ENCODE data around the gene CALCOCO1. TPM values are rescaled to one million over a fixed set of nuclear protein-coding genes. Genes with fewer than 3 reads are reported as not detected.

The CALCOCO1 gene
- total and polyA plus RNA-seq, 9 of the 15 experiments (the other 6 are each of a cell fraction or from before 2014, with no cell fraction given), result 1.9 to 31.8 (median 11.0) TPM

DNA sequence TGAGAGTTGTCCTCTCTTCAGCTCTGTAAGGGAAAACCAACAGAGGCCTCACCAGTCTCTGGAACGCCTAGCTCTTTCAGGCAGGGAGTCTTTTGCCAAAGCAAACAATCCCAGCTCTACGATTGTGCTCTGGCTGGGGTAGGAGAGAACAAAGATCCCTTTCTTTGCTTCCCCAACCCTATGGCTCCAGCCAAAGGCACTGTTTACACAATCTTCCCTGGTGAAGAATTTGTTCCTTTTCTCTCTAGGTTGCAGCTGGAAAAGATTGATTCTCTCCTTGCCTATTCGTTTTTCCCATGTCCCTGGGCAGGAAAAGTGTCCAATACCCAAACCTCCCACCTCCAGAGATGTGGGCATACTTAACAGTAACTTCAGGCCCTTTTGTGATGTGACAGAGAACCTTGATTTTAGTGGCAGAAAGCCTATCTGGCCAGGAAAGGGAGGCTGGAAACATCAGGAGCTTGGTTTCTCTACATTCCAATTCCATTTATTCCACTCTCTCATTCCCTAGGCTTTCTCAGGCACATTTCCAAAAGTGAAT, 68.2 kb downstream of the CALCOCO1 start:
- Histone ChIP-seq H3K9me3 (replicated peaks; ENCODE audit: control insufficient read depth, insufficient read depth, low read depth, low read length) (no peaks in the 10 kb centered on the region), H3K27me3 (ENCODE audit: control insufficient read depth in 2 of 2, insufficient read depth in 2 of 2, low read length in 2 of 2) (no peaks in the 10 kb centered on the region), H3K4me3 (no peak overlapping the region), H3K36me3 (ENCODE audit: control insufficient read depth, insufficient read depth, low read length) (peaks cover 9% of the 10 kb centered on the region), H3K9me1 (ENCODE audit: control insufficient read depth, insufficient read depth, low read length) (no peaks in the 10 kb centered on the region), H3K4me1 (replicated peaks in 1 of 2; ENCODE audit: control insufficient read depth in 2 of 2, insufficient read depth in 2 of 2, low read length in 2 of 2) (0 out of 5 replicates have a peak, but pooled peaks cover 0 to 5% of the 10 kb centered on the region in 2 experiments), H3K27ac (ENCODE audit: extremely low read depth, low read depth, low read length) (no peak overlapping the region), H3K4me2 (ENCODE audit: insufficient read depth, low read length) (no peak overlapping the region), H3K9ac (ENCODE audit: insufficient read depth in 1 of 2, low read depth in 2 of 2, low read length in 2 of 2) (no peak overlapping the region), H4K20me1 (replicated peaks; ENCODE audit: control insufficient read depth, insufficient read depth, low read length) (no peaks in the 10 kb centered on the region), H2AFZ (ENCODE audit: low read depth, low read length) (no peak overlapping the region), H3K79me2 (ENCODE audit: control insufficient read depth, insufficient read depth, low read length) (no peaks in the 10 kb centered on the region)
- ChIA-PET POLR2A (interaction anchor here (0.6 to 2.0 kb wide), 8 partner anchors 9 to 338 kb away, joined by 3 to 4 read pairs (median 3); partner anchors contain the start of gene AAAS), CTCF (ENCODE audit: low intra/inter-chr PET ratio) (interaction anchor here (0.6 kb wide), 1 partner anchor 307 kb away, joined by 3 read pairs; no protein-coding TSS in a partner anchor)
- no TSS peak for BruUV-seq (replicated peaks)
- in situ Hi-C loops (cut with MboI) (no loop called here), intact Hi-C loops (cut with micrococcal nuclease) (no loop called here)
- FAIRE-seq (no peak), ATAC-seq (no peak), DNase-seq (ENCODE audit: extremely low read depth in 1 of 4, low spot score in 3 of 4) (no peak)
- 47% methylated on average over 3 of the region's 3 CpGs for WGBS (ENCODE audit: insufficient coverage, low coverage, missing lambda C conversion rate)
- no peak for TF ChIP-seq TAF9B (IDR thresholded peaks at IDR 0.05; ENCODE audit: partially characterized antibody)
- no peak for TF ChIP-seq KDM2B (CRISPR knock-in tag; IDR thresholded peaks at IDR 0.05)
- TF ChIP-seq JUN (IDR thresholded peaks at IDR 0.05; ENCODE audit: borderline replicate concordance, low read depth, low read length), result no peak
- TF ChIP-seq JUN (CRISPR knock-in tag; IDR thresholded peaks at IDR 0.05; ENCODE audit: borderline replicate concordance), result no peak
- no peak for TF ChIP-seq GTF2A2 (tag; IDR thresholded peaks at IDR 0.05)
- TF ChIP-seq, protein P1, sequence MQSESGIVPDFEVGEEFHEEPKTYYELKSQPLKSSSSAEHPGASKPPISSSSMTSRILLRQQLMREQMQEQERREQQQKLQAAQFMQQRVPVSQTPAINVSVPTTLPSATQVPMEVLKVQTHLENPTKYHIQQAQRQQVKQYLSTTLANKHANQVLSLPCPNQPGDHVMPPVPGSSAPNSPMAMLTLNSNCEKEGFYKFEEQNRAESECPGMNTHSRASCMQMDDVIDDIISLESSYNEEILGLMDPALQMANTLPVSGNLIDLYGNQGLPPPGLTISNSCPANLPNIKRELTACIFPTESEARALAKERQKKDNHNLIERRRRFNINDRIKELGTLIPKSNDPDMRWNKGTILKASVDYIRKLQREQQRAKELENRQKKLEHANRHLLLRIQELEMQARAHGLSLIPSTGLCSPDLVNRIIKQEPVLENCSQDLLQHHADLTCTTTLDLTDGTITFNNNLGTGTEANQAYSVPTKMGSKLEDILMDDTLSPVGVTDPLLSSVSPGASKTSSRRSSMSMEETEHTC (IDR thresholded peaks at IDR 0.05), result no peak
- no peak for TF ChIP-seq SMC3 (conservative IDR thresholded peaks at IDR 0.05; ENCODE audit: insufficient read depth, low read depth, low read length)
- no peak for TF ChIP-seq RBM14 (IDR thresholded peaks at IDR 0.05; ENCODE audit: borderline replicate concordance, insufficient read depth, low read depth, low read length)
- TF ChIP-seq, protein P2, sequence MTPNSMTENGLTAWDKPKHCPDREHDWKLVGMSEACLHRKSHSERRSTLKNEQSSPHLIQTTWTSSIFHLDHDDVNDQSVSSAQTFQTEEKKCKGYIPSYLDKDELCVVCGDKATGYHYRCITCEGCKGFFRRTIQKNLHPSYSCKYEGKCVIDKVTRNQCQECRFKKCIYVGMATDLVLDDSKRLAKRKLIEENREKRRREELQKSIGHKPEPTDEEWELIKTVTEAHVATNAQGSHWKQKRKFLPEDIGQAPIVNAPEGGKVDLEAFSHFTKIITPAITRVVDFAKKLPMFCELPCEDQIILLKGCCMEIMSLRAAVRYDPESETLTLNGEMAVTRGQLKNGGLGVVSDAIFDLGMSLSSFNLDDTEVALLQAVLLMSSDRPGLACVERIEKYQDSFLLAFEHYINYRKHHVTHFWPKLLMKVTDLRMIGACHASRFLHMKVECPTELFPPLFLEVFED (CRISPR knock-in tag; conservative IDR thresholded peaks at IDR 0.05), result no peak
- no peak for TF ChIP-seq SP1 (CRISPR knock-in tag; IDR thresholded peaks at IDR 0.05)
- no peak for TF ChIP-seq PRPF4 (IDR thresholded peaks at IDR 0.05; ENCODE audit: insufficient read depth, low read depth, low read length, poor library complexity, severe bottlenecking)

Other genes starting within 250 kb of the CALCOCO1 start
Only the 7 nearest of the 10 such genes appear.
- gene TARBP2, start 226.2 kb downstream of the CALCOCO1 start, total RNA-seq (2014; rRNA removed), result 63.1 and 75.7 TPM in 2 replicates
- gene TARBP2, start 226.2 kb downstream of the CALCOCO1 start, total RNA-seq (2014; rRNA removed; fragmentation: Illumina TruSeq; extraction: Trizol), result 21.0 and 25.2 TPM in 2 replicates
- gene TARBP2, start 226.2 kb downstream of the CALCOCO1 start, total RNA-seq (2015; rRNA removed; fragmentation: Illumina TruSeq; extraction: Trizol), result 54.6 and 56.5 TPM in 2 replicates
- gene TARBP2, start 226.2 kb downstream of the CALCOCO1 start, total RNA-seq (2021), result 55.4 and 59.2 TPM in 2 replicates
- gene TARBP2, start 226.2 kb downstream of the CALCOCO1 start, polyA plus RNA-seq (2011; rRNA removed), result 40.4 and 55.0 TPM in 2 replicates
- 44.6 and 51.6 TPM in 2 replicates for gene TARBP2, start 226.2 kb downstream of the CALCOCO1 start, polyA plus RNA-seq (2014; fragmentation: Illumina TruSeq; extraction: Trizol)
- 10 to 100 TPM in 1 of 2 experiments, 1 to 10 TPM in 1; 5.6 to 16.6 TPM for gene TARBP2, start 226.2 kb downstream of the CALCOCO1 start, polyA plus RNA-seq (2014; fragmentation: Nextera tagmentation; extraction: Ambion mirVana)
- gene TARBP2, start 226.2 kb downstream of the CALCOCO1 start, polyA plus RNA-seq (2014; rRNA removed), result 68.7 and 69.0 TPM in 2 replicates
- gene NPFF, start 220.0 kb downstream of the CALCOCO1 start, total RNA-seq (2014; rRNA removed), result not detected in 2 replicates
- gene NPFF, start 220.0 kb downstream of the CALCOCO1 start, total RNA-seq (2014; rRNA removed; fragmentation: Illumina TruSeq; extraction: Trizol), result not detected in 2 replicates
- not detected in 2 replicates for gene NPFF, start 220.0 kb downstream of the CALCOCO1 start, total RNA-seq (2015; rRNA removed; fragmentation: Illumina TruSeq; extraction: Trizol)
- gene NPFF, start 220.0 kb downstream of the CALCOCO1 start, total RNA-seq (2021), result not detected in 2 replicates
- not detected in 2 replicates for gene NPFF, start 220.0 kb downstream of the CALCOCO1 start, polyA plus RNA-seq (2011; rRNA removed)
- gene NPFF, start 220.0 kb downstream of the CALCOCO1 start, polyA plus RNA-seq (2014; fragmentation: Illumina TruSeq; extraction: Trizol), result 0.55 TPM in 1 of 2 replicates, not detected in the other
- gene NPFF, start 220.0 kb downstream of the CALCOCO1 start, polyA plus RNA-seq (2014; fragmentation: Nextera tagmentation; extraction: Ambion mirVana), result under 1 TPM in 1 of 2 experiments, not detected in 1; 0.15 TPM
- 1.2 TPM in 1 of 2 replicates, not detected in the other for gene NPFF, start 220.0 kb downstream of the CALCOCO1 start, polyA plus RNA-seq (2014; rRNA removed)
- 8.5 and 10.6 TPM in 2 replicates for gene ATF7, start 101.1 kb downstream of the CALCOCO1 start, total RNA-seq (2014; rRNA removed)
- gene ATF7, start 101.1 kb downstream of the CALCOCO1 start, total RNA-seq (2014; rRNA removed; fragmentation: Illumina TruSeq; extraction: Trizol), result 16.7 and 17.8 TPM in 2 replicates
- gene ATF7, start 101.1 kb downstream of the CALCOCO1 start, total RNA-seq (2015; rRNA removed; fragmentation: Illumina TruSeq; extraction: Trizol), result 12.3 and 13.8 TPM in 2 replicates
- gene ATF7, start 101.1 kb downstream of the CALCOCO1 start, total RNA-seq (2021), result 20.7 and 23.8 TPM in 2 replicates
- 20.9 and 23.0 TPM in 2 replicates for gene ATF7, start 101.1 kb downstream of the CALCOCO1 start, polyA plus RNA-seq (2011; rRNA removed)
- 20.8 and 22.0 TPM in 2 replicates for gene ATF7, start 101.1 kb downstream of the CALCOCO1 start, polyA plus RNA-seq (2014; fragmentation: Illumina TruSeq; extraction: Trizol)
- 10 to 100 TPM; 28.9 to 30.4 TPM for gene ATF7, start 101.1 kb downstream of the CALCOCO1 start, polyA plus RNA-seq (2014; fragmentation: Nextera tagmentation; extraction: Ambion mirVana)
- 18.4 and 23.5 TPM in 2 replicates for gene ATF7, start 101.1 kb downstream of the CALCOCO1 start, polyA plus RNA-seq (2014; rRNA removed)
- gene ATP5MC2, start 51.4 kb downstream of the CALCOCO1 start, total RNA-seq (2014; rRNA removed), result 314 and 449 TPM in 2 replicates
- 338 and 468 TPM in 2 replicates for gene ATP5MC2, start 51.4 kb downstream of the CALCOCO1 start, total RNA-seq (2014; rRNA removed; fragmentation: Illumina TruSeq; extraction: Trizol)
- 543 and 551 TPM in 2 replicates for gene ATP5MC2, start 51.4 kb downstream of the CALCOCO1 start, total RNA-seq (2015; rRNA removed; fragmentation: Illumina TruSeq; extraction: Trizol)
- 458 and 490 TPM in 2 replicates for gene ATP5MC2, start 51.4 kb downstream of the CALCOCO1 start, total RNA-seq (2021)
- 372 and 445 TPM in 2 replicates for gene ATP5MC2, start 51.4 kb downstream of the CALCOCO1 start, polyA plus RNA-seq (2011; rRNA removed)
- 845 and 851 TPM in 2 replicates for gene ATP5MC2, start 51.4 kb downstream of the CALCOCO1 start, polyA plus RNA-seq (2014; fragmentation: Illumina TruSeq; extraction: Trizol)
- 1,000 to 10,000 TPM; 1,200 to 1,208 TPM for gene ATP5MC2, start 51.4 kb downstream of the CALCOCO1 start, polyA plus RNA-seq (2014; fragmentation: Nextera tagmentation; extraction: Ambion mirVana)
- gene ATP5MC2, start 51.4 kb downstream of the CALCOCO1 start, polyA plus RNA-seq (2014; rRNA removed), result 377 and 575 TPM in 2 replicates
- not detected in 2 replicates for gene CISTR, start 24.5 kb upstream of the CALCOCO1 start, total RNA-seq (2014; rRNA removed)
- gene CISTR, start 24.5 kb upstream of the CALCOCO1 start, total RNA-seq (2014; rRNA removed; fragmentation: Illumina TruSeq; extraction: Trizol), result not detected in 2 replicates
- gene CISTR, start 24.5 kb upstream of the CALCOCO1 start, total RNA-seq (2015; rRNA removed; fragmentation: Illumina TruSeq; extraction: Trizol), result not detected in 2 replicates
- gene CISTR, start 24.5 kb upstream of the CALCOCO1 start, total RNA-seq (2021), result not detected in 2 replicates
- gene CISTR, start 24.5 kb upstream of the CALCOCO1 start, polyA plus RNA-seq (2011; rRNA removed), result not detected in 2 replicates
- not detected in 2 replicates for gene CISTR, start 24.5 kb upstream of the CALCOCO1 start, polyA plus RNA-seq (2014; fragmentation: Illumina TruSeq; extraction: Trizol)
- not detected for gene CISTR, start 24.5 kb upstream of the CALCOCO1 start, polyA plus RNA-seq (2014; fragmentation: Nextera tagmentation; extraction: Ambion mirVana)
- gene CISTR, start 24.5 kb upstream of the CALCOCO1 start, polyA plus RNA-seq (2014; rRNA removed), result not detected in 2 replicates
- gene HOXC13, start 211.4 kb upstream of the CALCOCO1 start, total RNA-seq (2014; rRNA removed), result 0.41 TPM in 1 of 2 replicates, not detected in the other
- 0.04 and 0.10 TPM in 2 replicates for gene HOXC13, start 211.4 kb upstream of the CALCOCO1 start, total RNA-seq (2014; rRNA removed; fragmentation: Illumina TruSeq; extraction: Trizol)
- 0.11 and 0.18 TPM in 2 replicates for gene HOXC13, start 211.4 kb upstream of the CALCOCO1 start, total RNA-seq (2015; rRNA removed; fragmentation: Illumina TruSeq; extraction: Trizol)
- gene HOXC13, start 211.4 kb upstream of the CALCOCO1 start, total RNA-seq (2021), result 0.11 and 0.29 TPM in 2 replicates
- gene HOXC13, start 211.4 kb upstream of the CALCOCO1 start, polyA plus RNA-seq (2011; rRNA removed), result 0.12 and 0.20 TPM in 2 replicates
- 0.15 and 0.22 TPM in 2 replicates for gene HOXC13, start 211.4 kb upstream of the CALCOCO1 start, polyA plus RNA-seq (2014; fragmentation: Illumina TruSeq; extraction: Trizol)
- under 1 TPM in 1 of 2 experiments, not detected in 1; 0.03 TPM for gene HOXC13, start 211.4 kb upstream of the CALCOCO1 start, polyA plus RNA-seq (2014; fragmentation: Nextera tagmentation; extraction: Ambion mirVana)
- 0.17 and 0.28 TPM in 2 replicates for gene HOXC13, start 211.4 kb upstream of the CALCOCO1 start, polyA plus RNA-seq (2014; rRNA removed)
- gene HOXC12, start 227.5 kb upstream of the CALCOCO1 start, total RNA-seq (2014; rRNA removed), result 0.14 and 0.24 TPM in 2 replicates
- gene HOXC12, start 227.5 kb upstream of the CALCOCO1 start, total RNA-seq (2014; rRNA removed; fragmentation: Illumina TruSeq; extraction: Trizol), result 0.07 and 0.13 TPM in 2 replicates
- 0.11 TPM in 2 replicates for gene HOXC12, start 227.5 kb upstream of the CALCOCO1 start, total RNA-seq (2015; rRNA removed; fragmentation: Illumina TruSeq; extraction: Trizol)
- 0.11 and 0.27 TPM in 2 replicates for gene HOXC12, start 227.5 kb upstream of the CALCOCO1 start, total RNA-seq (2021)
- 0.04 and 0.07 TPM in 2 replicates for gene HOXC12, start 227.5 kb upstream of the CALCOCO1 start, polyA plus RNA-seq (2011; rRNA removed)
- 0.28 and 0.36 TPM in 2 replicates for gene HOXC12, start 227.5 kb upstream of the CALCOCO1 start, polyA plus RNA-seq (2014; fragmentation: Illumina TruSeq; extraction: Trizol)
- under 1 TPM in 1 of 2 experiments, not detected in 1; 0.08 TPM for gene HOXC12, start 227.5 kb upstream of the CALCOCO1 start, polyA plus RNA-seq (2014; fragmentation: Nextera tagmentation; extraction: Ambion mirVana)
- 0.05 and 0.19 TPM in 2 replicates for gene HOXC12, start 227.5 kb upstream of the CALCOCO1 start, polyA plus RNA-seq (2014; rRNA removed)